Brain pericyte (primary cell): Measurements from ENCODE around the gene ARL17A.
"Not testable (repeated sequence)": the region's sequence is repeated elsewhere in the genome, so short reads cannot be mapped to it uniquely, and the experiment has no call there.

Experiments
- DNase-seq: peaks from one replicate; pipeline ENCODE4 v3.0.0-alpha.2; 2012; ENCODE audit warnings: low read depth, low spot score

Gene ARL17A

DNA sequence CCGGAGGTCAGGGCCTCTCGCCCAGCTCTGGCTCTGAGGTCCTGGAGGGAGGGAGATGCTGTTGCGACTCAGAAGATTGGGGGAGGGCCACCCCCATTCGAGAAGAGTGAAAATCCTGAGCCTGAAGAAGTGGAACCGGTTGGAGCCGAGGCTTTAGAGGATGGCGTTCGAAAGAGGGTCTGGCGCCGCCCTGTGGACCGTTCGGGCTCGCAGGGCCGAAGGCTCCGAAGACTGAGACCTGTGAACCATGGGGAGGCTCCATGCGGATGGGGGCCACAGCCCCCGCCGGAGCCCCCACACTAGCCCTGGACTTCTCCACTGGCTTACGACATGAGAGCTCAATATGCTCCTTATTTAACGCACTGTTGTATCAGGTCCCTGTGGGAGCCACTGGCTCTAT lies 20.3 kb downstream of the ARL17A start:
- DNase-seq: not testable (repeated sequence)

DNA sequence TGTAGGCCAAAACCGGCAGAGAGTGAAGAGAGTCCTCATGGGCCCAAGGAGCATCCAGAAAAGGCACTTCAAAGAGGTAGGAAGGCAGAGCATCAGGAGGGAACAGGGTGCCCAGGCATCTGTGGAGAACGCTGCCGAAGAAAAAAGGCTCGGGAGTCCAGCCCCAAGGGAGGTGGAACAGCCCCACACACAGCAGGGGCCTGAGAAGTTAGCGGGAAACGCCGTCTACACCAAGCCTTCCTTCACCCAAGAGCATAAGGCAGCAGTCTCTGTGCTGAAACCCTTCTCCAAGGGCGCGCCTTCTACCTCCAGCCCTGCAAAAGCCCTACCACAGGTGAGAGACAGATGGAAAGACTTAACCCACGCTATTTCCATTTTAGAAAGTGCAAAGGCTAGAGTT lies 30.9 kb downstream of the ARL17A start:
- DNase-seq: not testable (repeated sequence)

DNA sequence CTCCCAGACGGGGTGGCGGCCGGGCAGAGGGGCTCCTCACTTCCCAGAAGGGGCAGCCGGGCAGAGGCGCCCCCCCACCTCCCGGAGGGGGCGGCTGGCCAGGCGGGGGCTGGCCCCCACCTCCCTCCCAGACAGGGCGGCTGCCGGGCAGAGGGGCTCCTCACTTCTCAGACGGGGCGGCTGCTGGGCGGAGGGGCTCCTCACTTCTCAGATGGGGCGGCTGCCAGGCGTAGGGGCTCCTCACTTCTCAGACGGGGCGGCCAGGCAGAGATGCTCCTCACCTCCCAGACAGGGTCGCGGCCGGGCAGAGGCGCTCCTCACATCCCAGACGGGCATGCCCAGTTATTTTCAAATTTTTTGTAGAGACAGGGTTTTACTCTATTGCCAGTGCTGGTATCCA lies 44.8 kb downstream of the ARL17A start:
- not testable (repeated sequence) for DNase-seq

DNA sequence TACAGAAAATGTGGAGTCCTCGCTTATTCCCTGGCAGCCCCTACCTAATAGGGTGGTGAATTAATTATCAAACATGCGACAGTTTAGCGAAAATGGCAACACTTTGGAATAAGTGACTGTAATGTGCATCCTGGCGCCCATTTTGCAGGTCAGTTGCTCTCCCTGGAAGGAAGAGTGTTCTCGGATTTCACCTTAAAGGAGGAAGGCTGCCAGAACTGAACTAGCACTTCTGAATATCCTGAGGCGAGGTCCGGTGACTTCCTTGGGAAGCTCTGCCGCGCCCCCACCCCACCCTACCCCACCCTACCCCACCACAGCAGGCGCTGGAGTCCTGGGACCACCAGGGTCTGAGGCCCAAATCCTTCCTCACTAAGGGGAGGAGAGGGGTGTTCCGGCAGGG lies 67.3 kb downstream of the ARL17A start, which contains the start of gene LRRC37A2:
Gene LRRC37A2, plus strand, starts transcription at position 301 of the 400 bp plus-strand sequence. CDS start 245 bp downstream, outside the sequence.
- DNase-seq: not testable (repeated sequence)

DNA sequence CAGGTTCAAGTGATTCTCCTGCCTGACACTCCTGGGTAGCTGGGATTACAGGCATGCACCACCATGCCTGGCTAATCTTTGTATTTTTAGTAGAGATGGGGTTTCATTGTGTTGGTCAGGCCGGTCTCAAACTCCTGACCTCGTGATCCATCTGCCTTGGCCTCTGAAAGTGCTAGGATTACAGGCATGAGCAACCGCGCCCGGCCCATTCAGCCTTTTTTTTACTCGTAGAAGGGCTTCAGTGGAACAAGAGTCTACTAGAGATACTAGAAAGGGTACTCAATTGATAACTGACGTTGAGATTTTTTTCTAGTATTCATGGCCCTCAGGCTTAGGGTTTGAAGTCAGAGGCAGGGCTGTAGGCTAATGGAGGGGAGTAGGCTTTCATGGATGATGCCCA lies 73.6 kb downstream of the ARL17A start:
- not testable (repeated sequence) for DNase-seq

DNA sequence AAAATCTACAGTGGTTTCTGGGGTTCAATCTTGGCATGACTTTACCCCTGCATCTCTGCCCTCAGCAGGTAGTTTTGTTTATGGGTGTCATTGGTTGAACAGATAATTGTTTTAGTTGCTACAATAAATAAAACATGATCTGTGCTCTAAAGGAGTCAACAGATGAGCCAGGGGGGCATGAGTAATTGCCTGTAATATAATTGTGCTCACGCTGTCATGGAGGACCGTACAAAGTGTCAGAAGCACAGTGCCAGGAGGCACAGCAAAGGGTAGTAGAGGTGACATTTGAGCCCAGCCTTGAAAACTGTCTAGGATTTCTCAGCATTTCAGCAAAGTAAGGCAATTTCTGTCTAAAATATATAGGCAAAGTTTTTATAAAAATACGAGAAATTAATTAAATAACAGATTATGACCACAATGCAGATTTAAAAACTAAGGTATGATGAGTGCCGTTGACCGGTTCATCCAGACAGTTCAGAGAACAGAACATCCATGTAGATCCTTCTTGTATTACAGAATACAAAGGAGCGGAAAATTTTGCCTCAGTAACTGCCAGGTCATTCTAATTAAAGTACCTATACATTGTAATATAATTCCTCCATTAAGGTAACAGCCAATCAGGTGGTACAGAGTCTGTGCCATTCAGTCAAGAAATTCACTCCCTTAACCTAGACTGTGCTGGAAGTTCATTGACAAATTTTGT lies 79.9 kb downstream of the ARL17A start:
- not testable (repeated sequence) for DNase-seq

DNA sequence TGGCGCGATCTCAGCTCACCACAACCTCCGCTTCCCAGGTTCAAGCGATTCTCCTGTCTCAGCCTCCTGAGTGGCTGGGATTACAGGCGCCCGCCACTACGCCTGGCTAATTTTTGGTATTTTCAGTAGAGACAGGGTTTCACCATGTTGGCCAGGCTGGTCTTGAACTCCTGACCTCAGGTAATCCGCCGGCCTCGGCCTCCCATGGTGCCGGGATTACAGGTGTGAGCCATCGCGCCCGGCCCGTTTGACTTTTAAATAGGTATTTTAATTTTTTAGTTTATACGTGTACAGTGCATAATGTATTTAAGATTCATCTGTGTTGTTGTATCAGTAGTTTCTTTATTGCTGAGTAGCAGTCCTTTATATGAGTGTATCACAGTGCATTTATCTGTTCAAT lies 87.5 kb downstream of the ARL17A start:
- not testable (repeated sequence) for DNase-seq

DNA sequence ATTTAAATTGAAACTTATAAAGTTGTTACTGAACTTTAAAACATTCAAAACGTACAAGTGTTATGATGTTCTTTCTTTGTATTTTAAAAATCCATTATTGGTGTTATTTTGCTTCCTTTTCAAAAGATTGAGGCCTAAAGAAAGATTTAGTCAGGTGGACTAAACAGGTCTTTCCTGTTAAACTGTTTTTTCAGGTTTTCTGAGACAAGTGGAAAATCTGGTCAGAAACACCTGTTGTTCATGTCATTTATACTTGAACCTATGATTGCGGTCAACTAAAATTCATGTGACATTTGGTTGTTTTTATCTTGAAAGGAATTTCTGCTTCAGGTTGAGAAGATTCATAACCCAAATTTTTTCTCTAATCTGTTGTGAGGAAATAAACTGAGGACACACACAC lies 98.2 kb downstream of the ARL17A start:
- not testable (repeated sequence) for DNase-seq

DNA sequence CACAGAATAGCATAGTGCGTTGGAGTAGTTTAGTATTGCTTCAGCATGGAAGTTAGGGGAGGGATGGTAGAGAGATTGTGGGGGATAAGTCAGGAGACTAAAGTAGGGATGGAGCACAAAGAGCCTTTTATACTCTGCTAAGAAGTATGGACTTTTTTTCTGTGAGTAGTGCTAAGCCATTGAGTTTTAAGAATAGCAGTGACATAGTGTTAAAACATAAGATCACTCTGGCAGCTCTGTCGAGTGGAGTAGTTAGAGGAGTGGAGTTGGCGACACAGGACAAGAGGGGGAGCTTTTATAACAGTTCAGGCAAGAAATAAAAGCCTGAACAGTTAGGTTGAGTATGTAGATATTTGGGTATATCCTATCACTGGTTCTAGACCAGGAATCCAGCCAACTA lies 100.7 kb downstream of the ARL17A start:
- not testable (repeated sequence) for DNase-seq

DNA sequence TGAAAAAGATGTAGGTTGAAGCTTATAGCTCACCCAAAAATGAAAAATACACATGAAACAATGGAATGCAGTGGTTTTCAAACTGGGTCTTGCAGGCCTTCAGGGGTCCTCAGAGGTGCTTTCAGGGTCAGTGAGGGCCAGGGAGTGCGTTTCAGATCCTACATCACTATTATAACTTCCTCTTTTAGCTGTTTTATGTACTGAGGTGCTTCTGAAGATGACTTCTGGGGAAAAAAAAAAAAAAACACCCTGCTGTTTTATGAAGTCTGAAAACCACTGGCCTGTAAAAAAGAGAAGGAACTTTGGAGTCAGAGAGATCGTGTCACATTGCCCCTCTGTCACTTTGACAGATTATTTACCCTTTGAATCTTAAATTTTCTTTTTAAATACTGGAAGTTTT lies 103.9 kb downstream of the ARL17A start:
- DNase-seq: not testable (repeated sequence)

DNA sequence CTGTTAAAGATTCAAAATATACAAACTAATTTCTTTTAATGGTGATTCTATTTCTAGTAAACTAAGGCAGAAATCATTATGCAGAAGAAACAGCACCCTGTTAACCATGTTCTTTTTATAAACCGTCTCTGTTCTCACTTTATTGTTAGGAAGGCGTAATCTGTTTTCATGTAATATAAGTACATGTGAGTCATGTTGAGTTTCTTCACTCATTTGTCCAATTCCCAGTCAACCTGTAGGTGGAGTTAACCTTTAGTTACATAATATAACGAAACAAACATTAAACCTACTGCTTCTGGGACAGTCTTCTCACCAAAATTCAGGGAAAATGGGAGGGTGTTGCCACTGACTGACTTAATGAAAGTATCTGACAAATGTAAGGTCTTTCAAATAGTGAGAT lies 105.0 kb downstream of the ARL17A start:
- DNase-seq: not testable (repeated sequence)

DNA sequence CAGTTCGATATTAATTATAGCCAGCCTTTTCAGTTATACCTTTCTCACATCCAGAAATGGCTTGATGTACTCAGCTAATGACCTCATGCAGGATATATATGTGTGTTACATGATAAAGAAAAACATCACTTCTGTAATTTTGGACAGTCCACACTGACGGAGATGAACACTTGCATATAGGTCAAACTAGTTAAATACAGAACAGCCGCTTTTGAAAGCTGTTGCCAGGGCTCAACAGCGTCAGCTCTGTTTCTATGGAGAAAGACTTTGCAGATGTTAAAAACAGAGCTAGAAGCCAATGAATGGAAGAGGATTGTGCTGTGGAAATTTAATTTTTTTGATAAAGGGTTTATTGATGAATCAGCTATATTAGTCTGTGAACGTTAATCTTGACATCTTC lies 111.9 kb downstream of the ARL17A start:
- not testable (repeated sequence) for DNase-seq
